EL (cell line): Measurements from ENCODE around the gene RASGEF1B.

Source experiments
- DNase-seq: peaks from one replicate; pipeline ENCODE4 v3.0.0-alpha.2; 2016

RASGEF1B gene

DNA sequence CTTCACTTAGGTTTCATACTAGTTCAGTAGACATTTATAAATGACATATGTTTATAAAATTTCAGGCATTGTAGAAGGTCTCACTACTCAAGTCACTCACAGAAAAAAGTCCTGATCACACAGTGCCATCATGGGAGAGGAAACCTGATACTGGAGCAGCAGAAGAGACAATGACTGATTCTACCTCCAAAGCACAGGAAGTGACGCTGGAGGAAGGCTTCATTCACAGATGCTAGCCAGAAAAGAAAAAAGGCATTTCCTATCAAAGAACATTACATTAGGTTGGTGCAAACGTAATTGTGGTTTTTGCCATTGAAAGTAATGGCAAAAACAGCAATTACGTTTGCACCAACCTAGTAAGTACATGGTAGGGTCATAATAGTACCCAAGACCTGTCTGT, 79.5 kb downstream of the RASGEF1B start:
- DNase-seq, result no peak

- DNase-seq, result no peak
These were observed 82.0 kb downstream of the RASGEF1B start for GRCh38 chr4:81389720-81390119.

DNA sequence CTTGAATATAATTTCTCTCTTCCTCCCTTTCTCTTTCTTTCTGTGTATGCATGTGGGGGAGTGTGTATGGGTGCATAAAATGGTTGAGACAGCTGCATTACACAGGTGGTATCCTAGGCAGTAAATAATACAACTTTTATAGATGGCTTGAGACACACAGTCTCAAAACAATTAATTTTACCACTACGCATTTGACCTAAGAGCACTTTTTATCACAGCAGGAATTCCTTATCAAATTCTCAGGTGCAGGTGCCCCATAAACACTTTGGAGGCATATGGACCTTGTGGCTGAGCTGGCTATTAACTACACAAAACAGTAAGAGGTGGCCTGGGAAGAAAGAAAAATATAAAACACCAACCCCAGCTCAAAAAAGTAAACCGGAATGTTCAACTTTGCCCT, 91.3 kb downstream of the RASGEF1B start:
- DNase-seq, result no peak

- no peak for DNase-seq
These were observed 93.3 kb downstream of the RASGEF1B start for GRCh38 chr4:81378386-81378785.

- DNase-seq, result no peak
These were observed 94.5 kb downstream of the RASGEF1B start for GRCh38 chr4:81377191-81377590.

- DNase-seq, result no peak
These were observed 95.0 kb downstream of the RASGEF1B start for GRCh38 chr4:81376720-81377119.
